Panc1 (cell line): ENCODE results near the gene SFMBT1. TPM values are rescaled to one million over a fixed set of nuclear protein-coding genes. Genes with fewer than 3 reads are reported as not detected.

Experiments used
- ATAC-seq: fragments of 200-7000 bp; cut with Tn5 transposase; 2 replicates; pipeline ENCODE4 v1.9.1; 2020; ENCODE audit warnings: mild to moderate bottlenecking, moderate library complexity
- BruUV-seq: library from RNA; stranded (reverse); fragments of 400-500 nt; replicated peaks from 2 replicates; lab custom pipeline; 2021; lab: Mats Ljungman, UMichigan
- CTCF ChIA-PET: fragments of 300-600 bp; sonication (Branson Sonifier 250); formaldehyde crosslinking; loops from one replicate; lab custom pipeline; 2022; ENCODE audit warnings: antibody characterized with exemption; lab: Charles Lee
- POLR2A ChIA-PET: fragments of 300-600 bp; sonication (Branson Sonifier 250); formaldehyde crosslinking; loops from one replicate; lab custom pipeline; 2022; ENCODE audit warnings: antibody characterized with exemption; lab: Charles Lee
- DNase-seq: peaks from one replicate; pipeline ENCODE4 v3.0.0-alpha.2; 2010; ENCODE audit warnings: low read depth, low spot score
- H3K27ac ChIP-seq: 2 replicates; pipeline ENCODE4 v1.5.1; 2011; ENCODE audit warnings: mild to moderate bottlenecking, low read length, inconsistent platforms
- H3K27me3 ChIP-seq: fragments of 200-500 bp; sonication (Bioruptor generic); 2 replicates; pipeline ENCODE4 v1.6.0; 2014; ENCODE audit warnings: low read length, inconsistent platforms; ENCODE audit not compliant: control insufficient read depth, insufficient read depth
- H3K36me3 ChIP-seq: fragments of 200-500 bp; sonication (Bioruptor generic); 2 replicates; pipeline ENCODE4 v1.5.1; 2014; ENCODE audit warnings: inconsistent platforms, mild to moderate bottlenecking, low read length, moderate library complexity; ENCODE audit not compliant: control insufficient read depth, insufficient read depth
- H3K4me1 ChIP-seq: 2 replicates; pipeline ENCODE4 v1.5.1; 2011; ENCODE audit warnings: inconsistent platforms, mild to moderate bottlenecking, low read length, moderate library complexity; ENCODE audit not compliant: control insufficient read depth, insufficient read depth
- H3K4me3 ChIP-seq, 2 experiments: 2 replicates each; pipeline ENCODE4 v1.5.1; 2011 to 2012; ENCODE audit warnings: low read depth in 2 of 2, low read length in 2 of 2, mild to moderate bottlenecking in 2 of 2, inconsistent platforms in 1 of 2, moderate library complexity in 1 of 2
- H3K9me3 ChIP-seq: fragments of 200-500 bp; sonication (Bioruptor generic); 2 replicates; pipeline ENCODE4 v1.5.1; 2014; ENCODE audit warnings: low read depth, mild to moderate bottlenecking, inconsistent platforms, low read length, moderate library complexity; ENCODE audit not compliant: control insufficient read depth, insufficient read depth
- POLR2AphosphoS5 ChIP-seq: IDR thresholded peaks from 2 replicates; pipeline ENCODE4 v1.6.1; 2012; ENCODE audit warnings: mild to moderate bottlenecking, low read depth, low read length, moderate library complexity
- SIN3A ChIP-seq: IDR thresholded peaks from 2 replicates; pipeline ENCODE4 v1.6.1; 2012; ENCODE audit warnings: low read depth, mild to moderate bottlenecking, low read length, moderate library complexity, borderline replicate concordance; ENCODE audit not compliant: insufficient read depth
- TCF7L2 ChIP-seq: IDR thresholded peaks from 2 replicates; pipeline ENCODE4 v1.6.1; 2011; ENCODE audit warnings: mild to moderate bottlenecking, low read depth, low read length, inconsistent platforms
- in situ Hi-C: cut with HindIII; loops from 2 replicates; pipeline ENCODE4 v1.10.0; 2016; ENCODE audit warnings: low sequenced_read_pairs, low pct_unique_long_range_greater_than_20kb
- intact Hi-C: fragments of 100-400 bp; cut with micrococcal nuclease; formaldehyde crosslinking; loops from one replicate; pipeline ENCODE4 v1.10.0; 2022; ENCODE audit not compliant: unreplicated experiment
- total RNA-seq: library from RNA; stranded (reverse); gene quantifications from one replicate; pipeline ENCODE4 v1.2.1, GENCODE V29; 2021; ENCODE audit not compliant: unreplicated experiment
- TF ChIP-seq, protein P1 (sequence below): fragments of 450-650 bp; IDR thresholded peaks from 2 replicates; pipeline ENCODE4 v1.5.1; 2017; ENCODE audit warnings: mild to moderate bottlenecking
- TF ChIP-seq, protein P2 (sequence below), 2 experiments: IDR thresholded peaks; 2 replicates each; pipeline ENCODE4 v1.6.1; 2011 to 2012; ENCODE audit warnings: low read depth in 2 of 2, control low read depth in 1 of 2, low read length in 1 of 2, mild to moderate bottlenecking in 1 of 2, moderate library complexity in 1 of 2; ENCODE audit not compliant: insufficient read depth in 1 of 2

SFMBT1 gene
- total RNA-seq, 1 experiment from 2014 or later, result 24.4 TPM

DNA sequence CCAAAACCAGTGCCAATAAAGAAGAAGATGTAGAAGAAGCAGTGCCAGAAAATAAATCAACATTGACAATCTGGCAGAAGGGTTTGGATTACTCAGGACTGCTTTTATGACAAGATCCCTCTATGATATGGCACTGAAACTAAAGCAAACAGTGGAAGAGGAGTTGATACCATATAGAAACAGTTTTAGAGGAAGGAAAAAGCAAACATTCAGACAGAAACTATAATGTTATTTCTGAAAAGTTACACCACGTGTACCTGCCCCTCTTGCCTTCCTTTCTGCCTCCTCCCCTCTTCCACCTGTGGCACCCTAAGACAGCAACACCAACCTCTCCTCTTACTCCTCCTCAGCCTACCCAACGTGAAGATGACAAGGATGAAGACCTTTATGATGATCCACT lies 63.0 kb downstream of the SFMBT1 start:
- ChIA-PET POLR2A (no interaction called here), CTCF (no interaction called here)
- no peak for ATAC-seq
- TF ChIP-seq, protein P1, sequence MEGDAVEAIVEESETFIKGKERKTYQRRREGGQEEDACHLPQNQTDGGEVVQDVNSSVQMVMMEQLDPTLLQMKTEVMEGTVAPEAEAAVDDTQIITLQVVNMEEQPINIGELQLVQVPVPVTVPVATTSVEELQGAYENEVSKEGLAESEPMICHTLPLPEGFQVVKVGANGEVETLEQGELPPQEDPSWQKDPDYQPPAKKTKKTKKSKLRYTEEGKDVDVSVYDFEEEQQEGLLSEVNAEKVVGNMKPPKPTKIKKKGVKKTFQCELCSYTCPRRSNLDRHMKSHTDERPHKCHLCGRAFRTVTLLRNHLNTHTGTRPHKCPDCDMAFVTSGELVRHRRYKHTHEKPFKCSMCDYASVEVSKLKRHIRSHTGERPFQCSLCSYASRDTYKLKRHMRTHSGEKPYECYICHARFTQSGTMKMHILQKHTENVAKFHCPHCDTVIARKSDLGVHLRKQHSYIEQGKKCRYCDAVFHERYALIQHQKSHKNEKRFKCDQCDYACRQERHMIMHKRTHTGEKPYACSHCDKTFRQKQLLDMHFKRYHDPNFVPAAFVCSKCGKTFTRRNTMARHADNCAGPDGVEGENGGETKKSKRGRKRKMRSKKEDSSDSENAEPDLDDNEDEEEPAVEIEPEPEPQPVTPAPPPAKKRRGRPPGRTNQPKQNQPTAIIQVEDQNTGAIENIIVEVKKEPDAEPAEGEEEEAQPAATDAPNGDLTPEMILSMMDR, result no peak
- TF ChIP-seq, protein P2, sequence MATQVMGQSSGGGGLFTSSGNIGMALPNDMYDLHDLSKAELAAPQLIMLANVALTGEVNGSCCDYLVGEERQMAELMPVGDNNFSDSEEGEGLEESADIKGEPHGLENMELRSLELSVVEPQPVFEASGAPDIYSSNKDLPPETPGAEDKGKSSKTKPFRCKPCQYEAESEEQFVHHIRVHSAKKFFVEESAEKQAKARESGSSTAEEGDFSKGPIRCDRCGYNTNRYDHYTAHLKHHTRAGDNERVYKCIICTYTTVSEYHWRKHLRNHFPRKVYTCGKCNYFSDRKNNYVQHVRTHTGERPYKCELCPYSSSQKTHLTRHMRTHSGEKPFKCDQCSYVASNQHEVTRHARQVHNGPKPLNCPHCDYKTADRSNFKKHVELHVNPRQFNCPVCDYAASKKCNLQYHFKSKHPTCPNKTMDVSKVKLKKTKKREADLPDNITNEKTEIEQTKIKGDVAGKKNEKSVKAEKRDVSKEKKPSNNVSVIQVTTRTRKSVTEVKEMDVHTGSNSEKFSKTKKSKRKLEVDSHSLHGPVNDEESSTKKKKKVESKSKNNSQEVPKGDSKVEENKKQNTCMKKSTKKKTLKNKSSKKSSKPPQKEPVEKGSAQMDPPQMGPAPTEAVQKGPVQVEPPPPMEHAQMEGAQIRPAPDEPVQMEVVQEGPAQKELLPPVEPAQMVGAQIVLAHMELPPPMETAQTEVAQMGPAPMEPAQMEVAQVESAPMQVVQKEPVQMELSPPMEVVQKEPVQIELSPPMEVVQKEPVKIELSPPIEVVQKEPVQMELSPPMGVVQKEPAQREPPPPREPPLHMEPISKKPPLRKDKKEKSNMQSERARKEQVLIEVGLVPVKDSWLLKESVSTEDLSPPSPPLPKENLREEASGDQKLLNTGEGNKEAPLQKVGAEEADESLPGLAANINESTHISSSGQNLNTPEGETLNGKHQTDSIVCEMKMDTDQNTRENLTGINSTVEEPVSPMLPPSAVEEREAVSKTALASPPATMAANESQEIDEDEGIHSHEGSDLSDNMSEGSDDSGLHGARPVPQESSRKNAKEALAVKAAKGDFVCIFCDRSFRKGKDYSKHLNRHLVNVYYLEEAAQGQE (IDR thresholded peaks at IDR 0.05; ENCODE audit: insufficient read depth in 1 of 2, low read depth in 2 of 2, low read length in 1 of 2), result no peak
- TF ChIP-seq TCF7L2, result no peak
- intact Hi-C loops (no loop called here), in situ Hi-C loops (no loop called here)
- no peak for DNase-seq
- no peaks in the 10 kb centered on the region for H3K36me3 ChIP-seq
- no peaks in the 10 kb centered on the region; the same call in 1 of the 2 replicates for H3K4me1 ChIP-seq
- no peak overlapping the region for H3K27ac ChIP-seq
- H3K27me3 ChIP-seq, result no peaks in the 10 kb centered on the region
- H3K9me3 ChIP-seq, result no peaks in the 10 kb centered on the region
- no TSS peak for BruUV-seq
- no peak overlapping the region for H3K4me3 ChIP-seq

DNA sequence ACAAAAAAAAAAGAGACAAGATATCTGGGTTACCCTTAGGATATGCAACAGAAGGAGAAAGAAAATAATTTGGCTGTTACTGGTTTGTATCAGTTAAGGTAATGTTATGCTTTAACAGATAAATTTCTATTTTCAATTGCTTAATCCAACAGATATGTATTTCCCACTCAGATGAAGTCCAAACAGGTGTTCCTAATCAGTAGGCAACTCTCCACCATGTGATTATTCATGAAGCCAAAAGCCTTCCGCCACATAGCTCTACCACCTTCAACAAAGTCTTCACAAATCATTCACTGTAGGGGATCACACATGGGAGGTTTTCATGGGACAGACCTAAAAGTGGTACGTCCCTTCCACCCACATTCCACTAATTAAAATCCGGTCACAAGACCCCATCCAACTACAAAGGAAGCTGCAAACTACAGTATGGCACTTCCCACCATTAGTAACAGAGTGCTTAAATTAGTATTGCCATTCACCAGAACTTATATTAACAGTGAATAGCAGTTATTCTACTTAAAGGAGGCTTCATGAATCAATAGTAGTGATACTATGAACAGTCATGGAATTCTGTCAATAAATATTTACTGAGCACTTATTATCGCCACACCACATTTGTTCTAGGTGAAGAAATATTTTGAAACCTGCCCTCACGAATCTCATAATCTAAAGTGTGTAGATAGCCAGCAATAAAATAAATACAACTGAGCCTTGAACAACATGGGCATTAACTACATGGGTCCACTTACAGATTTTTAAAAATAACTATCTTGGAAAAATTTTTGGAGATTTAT lies 66.5 kb downstream of the SFMBT1 start:
- no TSS peak for BruUV-seq
- DNase-seq (no peak), ATAC-seq (no peak)
- H3K36me3 ChIP-seq, result no peaks in the 10 kb centered on the region
- ChIA-PET POLR2A (no interaction called here), CTCF (no interaction called here)
- H3K27ac ChIP-seq, result no peak overlapping the region
- H3K27me3 ChIP-seq, result no peaks in the 10 kb centered on the region
- intact Hi-C loops, result no loop called here
- no peak overlapping the region for H3K4me3 ChIP-seq
- in situ Hi-C loops, result no loop called here
- TF ChIP-seq POLR2AphosphoS5 (no peak), SIN3A (no peak), TCF7L2 (no peak)
- TF ChIP-seq, protein P2 (IDR thresholded peaks at IDR 0.05; ENCODE audit: insufficient read depth in 1 of 2, low read depth in 2 of 2, low read length in 1 of 2), result no peak
- TF ChIP-seq, protein P1, result no peak
- no peaks in the 10 kb centered on the region for H3K9me3 ChIP-seq
- H3K4me1 ChIP-seq, result no peaks in the 10 kb centered on the region; the same call in 1 of the 2 replicates
